ENCODE results near the gene INSRR. TPM values are rescaled to one million over a fixed set of nuclear protein-coding genes. Genes with fewer than 3 reads are reported as not detected.

The INSRR gene
- total RNA-seq, 4 donors from 2014 or later = under 0.01 to 0.60 (median 0.20) TPM

DNA sequence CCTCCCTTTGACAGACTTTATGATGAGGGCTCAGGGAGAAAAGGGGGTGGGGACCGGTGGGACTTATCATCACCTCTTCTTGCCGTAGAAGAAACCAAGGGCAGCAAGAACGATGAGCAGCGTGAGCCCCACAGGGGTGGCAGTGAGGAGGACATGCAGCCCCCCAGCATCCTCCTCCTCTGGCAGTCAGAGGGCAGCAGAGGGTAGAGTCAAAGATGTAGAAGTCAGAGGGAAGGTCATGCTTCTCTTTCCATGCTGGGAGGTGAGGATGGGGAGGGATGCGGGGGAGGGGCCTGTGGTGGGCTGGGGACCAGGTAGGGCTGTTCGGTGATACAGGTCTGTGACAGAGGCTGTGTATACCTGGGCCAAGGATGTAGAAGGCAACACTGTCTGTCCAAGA lies 14.8 kb downstream of the INSRR start:
- Histone ChIP-seq H3K4me3 (no peak overlapping the region), H3K27ac (no peak overlapping the region), H3K27me3 (peaks cover 0 to 84% of the 10 kb centered on the region in 2 donors), H3K9me3 (no peaks in the 10 kb centered on the region), H3K36me3 (no peaks in the 10 kb centered on the region), H3K4me1 (peaks cover 0 to 22% (median 0%) of the 10 kb centered on the region in 4 donors)
- TF ChIP-seq, protein P1, sequence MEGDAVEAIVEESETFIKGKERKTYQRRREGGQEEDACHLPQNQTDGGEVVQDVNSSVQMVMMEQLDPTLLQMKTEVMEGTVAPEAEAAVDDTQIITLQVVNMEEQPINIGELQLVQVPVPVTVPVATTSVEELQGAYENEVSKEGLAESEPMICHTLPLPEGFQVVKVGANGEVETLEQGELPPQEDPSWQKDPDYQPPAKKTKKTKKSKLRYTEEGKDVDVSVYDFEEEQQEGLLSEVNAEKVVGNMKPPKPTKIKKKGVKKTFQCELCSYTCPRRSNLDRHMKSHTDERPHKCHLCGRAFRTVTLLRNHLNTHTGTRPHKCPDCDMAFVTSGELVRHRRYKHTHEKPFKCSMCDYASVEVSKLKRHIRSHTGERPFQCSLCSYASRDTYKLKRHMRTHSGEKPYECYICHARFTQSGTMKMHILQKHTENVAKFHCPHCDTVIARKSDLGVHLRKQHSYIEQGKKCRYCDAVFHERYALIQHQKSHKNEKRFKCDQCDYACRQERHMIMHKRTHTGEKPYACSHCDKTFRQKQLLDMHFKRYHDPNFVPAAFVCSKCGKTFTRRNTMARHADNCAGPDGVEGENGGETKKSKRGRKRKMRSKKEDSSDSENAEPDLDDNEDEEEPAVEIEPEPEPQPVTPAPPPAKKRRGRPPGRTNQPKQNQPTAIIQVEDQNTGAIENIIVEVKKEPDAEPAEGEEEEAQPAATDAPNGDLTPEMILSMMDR (IDR thresholded peaks at IDR 0.05) = no peak
- TF ChIP-seq EP300 (IDR thresholded peaks at IDR 0.05) = no peak
- 49 to 55% methylated on average over 6 of the region's 6 CpGs for WGBS, 2 donors
- no peak for DNase-seq (ENCODE audit: low spot score in 2 of 2)

DNA sequence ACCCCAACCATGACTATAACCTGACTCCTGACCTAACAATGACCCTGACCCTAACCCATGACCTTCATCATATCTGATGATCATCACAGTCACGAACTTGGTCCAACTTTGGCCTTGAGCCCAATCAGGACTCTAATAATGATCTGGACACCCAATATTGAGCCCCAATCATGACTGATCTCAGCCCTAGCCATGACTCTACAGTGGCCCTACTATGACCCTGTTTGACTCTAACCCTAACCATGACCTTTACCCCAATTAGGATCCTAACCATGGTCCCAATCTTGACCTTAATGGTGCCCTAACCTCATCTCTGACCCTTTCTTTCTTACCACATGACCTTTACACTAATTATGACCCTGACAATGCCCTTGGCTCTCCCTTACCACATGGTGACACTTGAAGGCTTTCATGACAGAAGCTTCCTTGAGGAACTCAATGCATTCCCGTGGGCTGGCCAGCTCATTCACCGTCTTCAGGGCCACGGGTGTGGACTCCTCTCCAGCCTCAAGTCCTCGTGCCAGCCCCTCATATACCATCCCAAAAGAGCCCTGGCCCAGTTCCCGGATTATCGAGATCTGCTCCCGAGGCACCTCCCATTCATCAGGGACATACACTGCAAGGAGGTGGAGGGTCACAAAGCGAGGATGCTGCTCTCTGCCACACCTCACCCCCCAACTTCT lies 16.2 kb downstream of the INSRR start:
- no peak overlapping the region for H3K27ac ChIP-seq
- H3K4me1 ChIP-seq = peaks cover 0 to 11% (median 0%) of the 10 kb centered on the region in 4 donors
- H3K27me3 ChIP-seq = peaks cover 0 to 74% of the 10 kb centered on the region in 2 donors
- no peaks in the 10 kb centered on the region for H3K9me3 ChIP-seq
- H3K4me3 ChIP-seq = no peak overlapping the region
- TF ChIP-seq, protein P1 (IDR thresholded peaks at IDR 0.05) = no peak
- TF ChIP-seq EP300 (IDR thresholded peaks at IDR 0.05) (no peak), POLR2A (IDR thresholded peaks at IDR 0.05) (no peak)
- no peaks in the 10 kb centered on the region for H3K36me3 ChIP-seq
- DNase-seq (ENCODE audit: low spot score in 2 of 2) = no peak
- WGBS, 2 donors = 76 to 79% methylated on average over 9 of the region's 9 CpGs

DNA sequence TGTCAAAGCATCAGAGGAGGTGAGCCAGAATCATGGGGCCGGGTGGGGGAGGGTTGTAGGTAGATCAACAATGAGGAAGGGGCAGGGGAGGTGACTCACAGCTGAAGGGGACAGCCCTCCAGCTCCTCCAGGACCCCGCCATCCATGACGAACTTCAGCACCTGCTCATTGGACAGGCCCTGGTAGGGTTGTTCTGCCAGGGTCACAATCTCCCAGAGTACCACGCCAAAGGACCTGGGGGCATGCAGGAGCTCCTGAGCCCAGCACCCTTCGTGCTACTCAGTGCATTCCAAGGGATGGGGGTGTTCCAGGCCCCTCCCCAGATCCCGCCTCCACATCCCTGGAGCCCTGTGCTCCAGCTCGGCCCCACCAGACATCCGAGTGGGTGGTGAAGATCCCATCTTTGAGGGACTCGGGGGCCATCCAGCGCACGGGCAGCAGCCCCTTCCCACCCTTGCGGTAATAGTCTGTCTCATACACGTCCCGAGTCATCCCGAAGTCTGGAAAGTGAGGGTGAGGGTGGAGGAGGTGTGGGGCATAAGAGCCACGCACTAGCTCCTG lies 17.5 kb downstream of the INSRR start:
- TF ChIP-seq POLR2A (IDR thresholded peaks at IDR 0.05) = no peak
- no peak for TF ChIP-seq EP300 (IDR thresholded peaks at IDR 0.05)
- TF ChIP-seq, protein P1 (IDR thresholded peaks at IDR 0.05) = no peak
- Histone ChIP-seq H3K4me3 (no peak overlapping the region), H3K27ac (no peak overlapping the region), H3K36me3 (no peaks in the 10 kb centered on the region), H3K9me3 (no peaks in the 10 kb centered on the region), H3K27me3 (peaks cover 0 to 66% of the 10 kb centered on the region in 2 donors), H3K4me1 (peaks cover 0 to 11% (median 0%) of the 10 kb centered on the region in 4 donors)
- no peak for DNase-seq (ENCODE audit: low spot score in 2 of 2)
- 76 to 79% methylated on average over 16 of the region's 16 CpGs for WGBS, 2 donors

- TF ChIP-seq, protein P1 (IDR thresholded peaks at IDR 0.05) = no peak
- TF ChIP-seq EP300 (IDR thresholded peaks at IDR 0.05) = no peak
- no peak for TF ChIP-seq POLR2A (IDR thresholded peaks at IDR 0.05)
- Histone ChIP-seq H3K36me3 (no peaks in the 10 kb centered on the region), H3K9me3 (no peaks in the 10 kb centered on the region), H3K27ac (no peak overlapping the region), H3K4me1 (peaks cover 0 to 11% (median 0%) of the 10 kb centered on the region in 4 donors), H3K27me3 (peaks cover 0 to 66% of the 10 kb centered on the region in 2 donors), H3K4me3 (no peak overlapping the region)
- WGBS, 2 donors = 68 to 75% methylated on average over 14 of the region's 14 CpGs
- DNase-seq (ENCODE audit: low spot score in 2 of 2) = no peak
Observed at GRCh38 chr1:156840898-156841279, 18.0 kb downstream of the INSRR start.

- peaks cover 0 to 7% (median 0%) of the 10 kb centered on the region in 4 donors for H3K4me1 ChIP-seq
- H3K9me3 ChIP-seq = no peaks in the 10 kb centered on the region
- no peak overlapping the region for H3K27ac ChIP-seq
- no peak for DNase-seq (ENCODE audit: low spot score in 2 of 2)
- H3K36me3 ChIP-seq = no peaks in the 10 kb centered on the region
- no peak for TF ChIP-seq EP300 (IDR thresholded peaks at IDR 0.05)
- TF ChIP-seq POLR2A (IDR thresholded peaks at IDR 0.05) = no peak
- TF ChIP-seq, protein P1 (IDR thresholded peaks at IDR 0.05) = no peak
- WGBS, 2 donors = 62 to 65% methylated on average over 8 of the region's 8 CpGs
- peaks cover 0 to 66% of the 10 kb centered on the region in 2 donors for H3K27me3 ChIP-seq
- H3K4me3 ChIP-seq = no peak overlapping the region
Observed at GRCh38 chr1:156840186-156840897, 18.6 kb downstream of the INSRR start.
